T-helper 1 cell (primary cell): ENCODE results near the gene CTAG1B.
"Not testable (repeated sequence)": the region's sequence is repeated elsewhere in the genome, so short reads cannot be mapped to it uniquely, and the experiment has no call there.

ENCODE experiments used
- DNase-seq, 5 donors: peaks; one replicate each; pipeline ENCODE4 v3.0.0-alpha.2; 2012 to 2020

The CTAG1B gene

GRCh38 chrX:154582994-154583393, 36.1 kb downstream of the CTAG1B start:
- DNase-seq, result not testable (repeated sequence)

GRCh38 chrX:154575076-154575475, 44.0 kb downstream of the CTAG1B start:
- not testable (repeated sequence) for DNase-seq

- not testable (repeated sequence) for DNase-seq
These were observed 46.0 kb downstream of the CTAG1B start for GRCh38 chrX:154573061-154573460.

- not testable (repeated sequence) for DNase-seq
These were observed 48.7 kb downstream of the CTAG1B start for GRCh38 chrX:154570361-154570760.
